Right atrium auricular region (tissue), 2 donors: Measurements from ENCODE around the gene ATP10A. TPM values are rescaled to one million over a fixed set of nuclear protein-coding genes. Genes with fewer than 3 reads are reported as not detected.

Experiments used
- DNase-seq: peaks from one replicate; pipeline ENCODE4 v3.0.0-alpha.2; 2019; ENCODE audit warnings: low spot score
- H3K27ac ChIP-seq, 2 donors: fragments of 200-600 bp; sonication (generic); 1 replicate in 1 of 2; 2 replicates in 1 of 2; pipeline ENCODE4 v1.5.1; 2016 to 2019
- H3K27me3 ChIP-seq, 2 donors: fragments of 200-600 bp; sonication (generic); one replicate each; pipeline versions ENCODE4 v1.5.1 to v1.6.0; 2017 to 2019
- H3K36me3 ChIP-seq: fragments of 200-600 bp; sonication (generic); one replicate; pipeline ENCODE4 v1.5.1; 2016
- H3K4me1 ChIP-seq, 2 donors: fragments of 200-600 bp; sonication (generic); one replicate each; pipeline versions ENCODE4 v1.5.1 to v1.6.0; 2017 to 2019
- H3K4me3 ChIP-seq, 2 donors: fragments of 200-600 bp; sonication (generic); 1 replicate in 1 of 2; 2 replicates in 1 of 2; pipeline ENCODE4 v1.5.1; 2017 to 2019; ENCODE audit warnings: mild to moderate bottlenecking in 1 of 2, moderate library complexity in 1 of 2
- H3K9me3 ChIP-seq, 2 donors: fragments of 200-600 bp; sonication (generic); one replicate each; pipeline ENCODE4 v1.5.1; 2019
- CTCF ChIP-seq, 2 donors: fragments of 200-600 bp; sonication (generic); IDR thresholded peaks; one replicate each; pipeline ENCODE4 v1.5.1; 2019; ENCODE audit warnings: antibody characterized with exemption in 2 of 2
- total RNA-seq, 2 donors: library from RNA; depleted of rRNA; stranded (reverse); fragments of >200 nt; gene quantifications; one replicate each; pipeline ENCODE4 v1.1.0, GENCODE V29; 2016

ATP10A gene
- total RNA-seq, 2 donors from 2014 or later, result 3.2 to 6.0 TPM

- TF ChIP-seq CTCF (IDR thresholded peaks at IDR 0.05), result no peak
- Histone ChIP-seq H3K36me3 (no peaks in the 10 kb centered on the region), H3K27ac (no peak overlapping the region), H3K4me1 (peaks cover 0 to 3% of the 10 kb centered on the region in 2 donors), H3K4me3 (no peak overlapping the region), H3K9me3 (no peaks in the 10 kb centered on the region), H3K27me3 (no peaks in the 10 kb centered on the region)
- DNase-seq, result no peak
Observed at GRCh38 chr15:25839638-25840156, 23.4 kb downstream of the ATP10A start.

- H3K27me3 ChIP-seq, result no peaks in the 10 kb centered on the region
- no peak overlapping the region for H3K27ac ChIP-seq
- TF ChIP-seq CTCF (IDR thresholded peaks at IDR 0.05), result no peak
- DNase-seq, result no peak
- no peak overlapping the region for H3K4me3 ChIP-seq
- H3K4me1 ChIP-seq, result no peaks in the 10 kb centered on the region
- no peaks in the 10 kb centered on the region for H3K36me3 ChIP-seq
- H3K9me3 ChIP-seq, result no peaks in the 10 kb centered on the region
Observed at GRCh38 chr15:25838871-25839195, 24.3 kb downstream of the ATP10A start.

GRCh38 chr15:25838191-25838870 is 24.8 kb downstream of the ATP10A start:
- Histone ChIP-seq H3K4me1 (no peaks in the 10 kb centered on the region), H3K9me3 (no peaks in the 10 kb centered on the region), H3K4me3 (no peak overlapping the region), H3K27ac (no peak overlapping the region), H3K27me3 (no peaks in the 10 kb centered on the region), H3K36me3 (no peaks in the 10 kb centered on the region)
- no peak for DNase-seq
- no peak for TF ChIP-seq CTCF (IDR thresholded peaks at IDR 0.05)

- H3K36me3 ChIP-seq, result no peaks in the 10 kb centered on the region
- H3K9me3 ChIP-seq, result no peaks in the 10 kb centered on the region
- DNase-seq, result no peak
- peak overlapping the region; percentile 17 to 65 for H3K27ac ChIP-seq
- no peaks in the 10 kb centered on the region for H3K27me3 ChIP-seq
- H3K4me3 ChIP-seq, result no peak overlapping the region
- TF ChIP-seq CTCF (IDR thresholded peaks at IDR 0.05), result no peak
- H3K4me1 ChIP-seq, result no peaks in the 10 kb centered on the region
Observed at GRCh38 chr15:25832158-25832557, 31.0 kb downstream of the ATP10A start.

GRCh38 chr15:25830844-25831451 is 32.2 kb downstream of the ATP10A start:
- H3K4me3 ChIP-seq, result no peak overlapping the region
- peak overlapping the region; percentile 63 to 65 for H3K27ac ChIP-seq
- TF ChIP-seq CTCF (IDR thresholded peaks at IDR 0.05), result no peak
- H3K36me3 ChIP-seq, result no peaks in the 10 kb centered on the region
- H3K4me1 ChIP-seq, result no peaks in the 10 kb centered on the region
- peak; percentile 76 for DNase-seq
- H3K9me3 ChIP-seq, result no peaks in the 10 kb centered on the region
- no peaks in the 10 kb centered on the region for H3K27me3 ChIP-seq
